NT2/D1 (cell line): Measurements from ENCODE around the gene DMAC2L.

Experiments
- SUZ12 ChIP-seq: IDR thresholded peaks from 2 replicates; pipeline ENCODE4 v1.6.1; 2011; ENCODE audit not compliant: insufficient read length, insufficient read depth; ENCODE audit errors: extremely low read depth
- YY1 ChIP-seq: IDR thresholded peaks from 2 replicates; pipeline ENCODE4 v1.6.1; 2011; ENCODE audit not compliant: insufficient read length, insufficient read depth
- ZNF274 ChIP-seq: IDR thresholded peaks from 2 replicates; pipeline ENCODE4 v1.6.1; 2011; ENCODE audit warnings: mild to moderate bottlenecking, low read depth, low read length

DNA sequence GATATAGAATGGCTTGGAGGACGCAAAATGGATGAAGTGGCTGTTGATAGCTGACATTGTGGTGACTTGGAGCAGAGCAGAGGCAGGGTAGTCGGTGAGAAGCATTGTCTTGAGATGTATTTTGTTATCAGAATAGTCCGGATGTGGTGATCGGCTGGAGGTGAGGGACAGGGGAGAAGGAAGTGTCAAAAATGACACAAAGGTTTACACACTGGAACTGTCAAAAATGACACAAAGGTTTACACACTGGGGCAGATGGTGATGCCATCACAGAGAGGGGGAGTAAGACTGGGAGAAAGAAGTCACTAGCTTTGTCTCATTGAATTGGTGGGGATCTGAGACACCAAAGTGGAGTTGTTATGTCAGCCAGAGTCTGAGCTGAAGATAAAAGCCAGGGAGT is 54.5 kb downstream of the DMAC2L start:
- no peak for TF ChIP-seq ZNF274
- no peak for TF ChIP-seq SUZ12
- TF ChIP-seq YY1, result no peak
